GM15510 (cell line): ENCODE measurements around the gene SRP72.

Experiments used
- POLR2A ChIP-seq: IDR thresholded peaks from 3 replicates; pipeline ENCODE4 v1.6.1; 2011; ENCODE audit warnings: borderline replicate concordance; ENCODE audit not compliant: insufficient read length; ENCODE audit errors: extremely low read depth

The SRP72 gene

GRCh38 chr4:56512166-56512565 is 44.7 kb downstream of the SRP72 start:
- TF ChIP-seq POLR2A = no peak

DNA sequence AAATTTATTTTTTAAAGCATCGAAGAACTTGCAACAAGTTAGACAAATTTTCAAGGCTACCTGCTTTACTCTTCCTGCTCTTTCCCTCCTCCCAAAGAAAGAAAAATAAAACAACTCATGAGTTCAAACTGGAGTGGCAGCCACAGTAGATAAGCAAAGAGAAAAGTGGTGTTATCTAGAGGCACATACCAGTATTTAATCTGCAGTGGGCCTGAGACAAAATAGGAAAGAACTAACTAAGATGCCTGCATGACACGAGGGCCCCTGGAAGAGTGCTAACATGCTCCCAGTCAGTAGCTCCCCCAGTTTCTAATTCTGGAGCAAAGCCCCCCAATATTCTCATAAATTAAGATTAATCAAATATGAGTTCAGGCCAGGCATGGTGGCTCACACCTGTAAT is 46.1 kb downstream of the SRP72 start:
- TF ChIP-seq POLR2A = no peak

DNA sequence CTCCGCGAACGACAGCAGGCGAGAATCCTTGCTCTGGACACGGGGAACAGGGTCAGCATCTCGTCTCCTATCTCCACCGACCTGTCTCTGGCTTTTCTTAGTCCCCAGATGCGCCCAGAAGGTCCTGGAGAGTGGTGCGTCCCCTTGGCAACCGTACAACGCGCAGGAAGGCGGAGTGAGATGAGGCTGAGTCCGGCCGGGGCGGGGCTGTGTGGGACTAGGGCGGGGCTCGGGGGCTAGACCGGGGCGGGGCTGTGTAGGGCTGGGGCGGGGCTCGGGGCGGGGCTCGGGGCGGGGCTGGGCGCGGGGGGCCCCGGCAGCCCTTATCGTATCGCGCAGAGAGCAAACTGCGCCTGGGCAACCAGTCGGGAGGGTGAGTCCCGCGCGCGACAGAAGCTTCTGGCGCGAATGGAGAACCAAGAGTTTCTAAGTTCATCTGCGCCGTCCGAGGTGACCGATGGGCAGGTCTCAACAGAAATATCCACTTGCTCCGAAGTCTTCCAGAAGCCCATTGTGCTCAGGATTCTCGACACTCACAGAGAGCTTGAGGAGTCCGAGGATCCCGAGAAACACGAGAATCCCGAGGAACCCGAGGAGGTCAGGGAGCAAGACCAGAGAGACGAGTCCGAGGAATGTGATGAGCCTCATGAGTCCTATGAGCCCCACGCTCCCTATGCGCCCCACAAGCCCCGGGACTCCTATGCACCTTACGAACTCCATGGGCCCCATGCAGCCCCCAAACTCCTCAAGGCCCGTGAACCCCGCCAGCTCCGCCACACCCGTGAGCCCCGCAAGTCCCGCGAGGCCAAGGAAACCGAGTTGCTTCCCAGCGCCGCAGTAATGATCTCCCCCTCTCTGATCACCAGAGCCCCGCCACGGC is 63.1 kb downstream of the SRP72 start:
- no peak for TF ChIP-seq POLR2A

- TF ChIP-seq POLR2A = no peak
These were observed 63.8 kb downstream of the SRP72 start for GRCh38 chr4:56531149-56531770.

DNA sequence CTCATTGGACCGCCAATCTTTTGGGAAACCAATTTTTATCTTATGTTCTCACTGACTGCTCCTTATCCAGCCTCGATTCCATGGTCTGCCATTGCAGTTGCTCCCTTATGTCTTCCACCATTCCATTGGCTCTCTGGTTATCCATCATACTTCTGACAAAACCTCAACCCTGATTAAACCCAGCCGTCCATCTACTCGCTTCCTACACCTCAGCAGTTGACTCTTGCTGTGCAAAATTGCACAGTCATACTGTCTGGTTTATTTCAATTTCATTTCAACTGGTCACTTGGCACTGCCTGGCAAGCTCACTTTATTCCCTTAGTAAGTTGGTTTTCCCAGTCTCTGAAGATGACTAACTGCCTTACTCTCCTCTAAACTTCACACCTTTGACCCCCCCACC is 64.4 kb downstream of the SRP72 start:
- no peak for TF ChIP-seq POLR2A

DNA sequence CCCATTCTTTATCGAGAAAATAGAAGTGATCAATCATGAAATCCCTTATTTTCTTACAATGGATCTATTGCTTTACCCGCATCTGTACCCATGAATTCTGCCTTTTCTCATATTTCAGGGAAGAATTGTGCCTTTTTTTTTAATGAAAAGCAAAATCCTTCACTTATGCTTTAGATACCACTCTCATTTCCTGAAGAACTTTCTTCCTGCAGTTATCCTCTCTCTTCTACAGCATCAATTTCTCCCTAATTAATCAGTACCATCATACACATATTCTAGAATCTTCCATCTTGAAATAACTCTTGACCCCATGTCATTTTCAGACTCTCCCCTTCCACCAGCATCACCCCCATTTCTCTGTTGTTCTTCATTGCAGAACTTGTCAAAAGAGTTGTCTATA is 64.8 kb downstream of the SRP72 start:
- no peak for TF ChIP-seq POLR2A

- TF ChIP-seq POLR2A = no peak
These were observed 68.5 kb downstream of the SRP72 start for GRCh38 chr4:56535915-56536314.

- no peak for TF ChIP-seq POLR2A
These were observed 69.7 kb downstream of the SRP72 start for GRCh38 chr4:56537147-56537546.

DNA sequence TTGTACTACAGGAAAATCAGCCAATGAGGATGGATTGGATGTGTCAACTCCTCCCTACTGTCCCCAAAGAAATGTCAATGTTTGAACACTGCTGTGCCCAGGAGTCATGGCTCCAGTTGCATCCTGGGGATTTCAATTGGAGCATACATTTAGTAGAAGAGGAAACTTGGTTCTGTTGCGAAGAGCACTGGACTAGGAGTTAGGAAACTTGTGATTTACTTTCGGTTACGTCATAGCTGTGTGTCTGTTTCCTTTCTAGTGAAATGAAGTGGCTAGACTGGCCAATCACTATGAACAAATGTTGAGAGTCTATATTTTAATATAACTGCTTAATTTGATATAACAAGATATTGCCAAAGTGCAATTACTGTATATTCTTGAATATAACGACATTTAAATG is 73.4 kb downstream of the SRP72 start:
- no peak for TF ChIP-seq POLR2A

DNA sequence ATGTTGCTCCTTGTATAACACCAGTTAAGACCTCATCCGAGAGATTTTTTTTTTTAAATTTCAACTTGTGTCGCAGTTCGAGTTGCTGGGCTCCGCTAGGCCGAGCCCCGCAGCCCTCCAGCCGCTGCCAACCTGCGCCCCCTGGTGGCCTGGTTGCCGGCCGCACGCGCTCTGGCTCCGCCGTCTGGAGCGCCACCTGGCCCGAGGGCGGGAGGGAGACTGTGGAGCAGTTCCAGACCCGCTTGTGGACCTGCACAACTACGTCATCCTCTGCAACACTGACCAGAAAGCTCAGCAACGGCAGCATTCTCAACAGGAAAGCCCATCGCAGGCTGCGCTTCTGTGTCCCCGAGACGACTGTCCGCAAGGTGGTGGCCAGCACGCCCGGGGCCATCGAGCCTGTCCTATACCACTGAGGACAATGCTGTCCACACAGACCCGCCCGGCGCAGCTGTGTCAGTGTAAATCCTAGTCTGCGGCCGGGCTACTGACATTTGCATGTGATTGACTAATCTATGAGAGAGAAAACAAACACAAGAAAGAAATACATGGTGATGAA is 77.2 kb downstream of the SRP72 start:
- TF ChIP-seq POLR2A = no peak

DNA sequence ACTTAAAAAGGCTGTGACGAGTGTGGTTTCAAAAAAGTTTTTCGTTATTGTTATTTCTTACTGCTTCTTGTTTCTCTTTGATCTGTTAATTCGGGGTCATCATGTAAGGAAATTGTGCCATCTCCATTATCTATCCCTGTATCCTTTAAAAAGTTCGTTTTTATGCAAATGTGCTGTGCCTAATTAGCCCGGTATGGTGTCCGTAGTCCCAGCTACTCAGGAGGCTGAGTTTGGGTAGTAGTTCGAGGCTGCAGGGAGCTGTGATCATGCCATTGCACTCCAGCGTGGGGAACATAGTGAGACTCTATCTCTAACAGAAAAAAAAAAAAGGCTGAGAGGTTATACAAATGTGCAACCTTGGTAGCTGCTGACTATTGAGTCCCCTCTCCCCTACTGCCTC is 83.2 kb downstream of the SRP72 start:
- no peak for TF ChIP-seq POLR2A

GRCh38 chr4:56551516-56551915 is 84.1 kb downstream of the SRP72 start:
- TF ChIP-seq POLR2A = no peak

GRCh38 chr4:56552273-56552672 is 84.9 kb downstream of the SRP72 start:
- no peak for TF ChIP-seq POLR2A
